ENCODE measurements around the gene DIS3L2.
"Not testable (repeated sequence)": the region's sequence is repeated elsewhere in the genome, so short reads cannot be mapped to it uniquely, and the experiment has no call there.

DIS3L2 gene

DNA sequence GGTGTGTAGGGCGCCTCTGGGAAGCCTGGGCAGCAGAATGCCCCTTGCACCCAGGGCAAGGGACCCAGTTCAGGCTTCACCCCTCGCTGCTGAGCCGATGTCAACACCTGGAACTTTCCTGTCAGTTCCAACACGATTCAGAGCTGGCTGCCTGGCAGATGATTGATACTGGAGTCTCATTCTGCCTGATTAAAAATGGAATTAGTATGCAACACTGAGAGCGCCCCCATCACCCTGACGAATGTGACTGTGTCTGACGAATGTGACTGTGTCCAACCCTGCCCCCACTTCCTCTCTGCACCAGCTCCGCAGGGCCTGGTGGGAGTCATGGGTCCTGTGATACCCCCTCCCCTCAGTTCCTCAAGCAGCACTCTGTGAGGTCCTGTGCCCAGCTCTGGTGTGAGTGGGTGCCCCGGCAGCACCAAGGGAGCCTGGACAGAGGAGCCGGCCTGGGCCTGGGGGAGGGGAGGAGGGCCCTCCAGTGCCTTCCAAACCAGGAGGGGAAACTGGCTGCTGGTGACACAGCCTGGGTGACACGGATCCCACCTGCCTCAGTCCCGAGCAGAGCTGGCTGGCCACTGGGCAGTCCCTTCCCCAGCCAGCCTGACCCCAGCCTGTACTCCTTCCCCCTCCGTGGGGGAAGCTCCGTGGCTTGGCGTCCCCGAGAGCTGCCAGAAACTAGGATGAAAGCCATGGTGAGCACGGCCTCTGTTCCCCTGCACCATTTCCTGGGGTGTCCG, 375.6 kb downstream of the DIS3L2 start:
- no peak for DNase-seq

DNA sequence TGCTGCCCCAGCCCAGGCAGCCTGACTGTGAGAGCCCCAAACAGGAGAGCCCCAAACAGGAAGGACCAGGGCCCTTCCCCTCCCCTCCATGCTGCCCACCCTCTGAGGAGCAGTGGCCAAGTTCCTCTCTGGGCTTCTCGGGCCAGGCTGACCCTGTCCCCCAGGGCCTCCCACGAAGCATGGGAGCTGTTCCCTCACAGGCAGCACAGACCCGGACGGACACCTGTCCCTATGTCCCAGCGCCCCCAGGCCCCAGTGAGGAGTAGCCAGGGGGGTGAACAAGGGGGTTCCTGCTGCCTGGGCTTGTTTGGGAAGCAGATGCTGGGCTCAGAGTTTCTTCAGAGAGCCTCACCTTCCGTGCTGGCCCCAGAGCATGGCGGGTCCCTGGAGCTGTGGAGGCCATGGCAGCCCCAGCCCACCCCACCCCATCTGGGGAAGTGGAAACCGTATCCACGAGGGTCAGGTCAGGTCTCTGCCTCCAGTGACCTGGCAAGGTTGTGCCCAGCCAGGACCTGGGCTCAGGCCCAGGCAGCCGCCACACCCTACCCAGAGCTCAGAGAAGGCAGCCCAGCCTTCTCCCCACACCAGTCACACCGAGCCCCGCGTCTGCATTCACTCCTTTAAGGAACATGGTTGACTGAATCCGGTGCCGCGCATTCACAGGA, 376.7 kb downstream of the DIS3L2 start:
- not testable (repeated sequence) for DNase-seq

DNA sequence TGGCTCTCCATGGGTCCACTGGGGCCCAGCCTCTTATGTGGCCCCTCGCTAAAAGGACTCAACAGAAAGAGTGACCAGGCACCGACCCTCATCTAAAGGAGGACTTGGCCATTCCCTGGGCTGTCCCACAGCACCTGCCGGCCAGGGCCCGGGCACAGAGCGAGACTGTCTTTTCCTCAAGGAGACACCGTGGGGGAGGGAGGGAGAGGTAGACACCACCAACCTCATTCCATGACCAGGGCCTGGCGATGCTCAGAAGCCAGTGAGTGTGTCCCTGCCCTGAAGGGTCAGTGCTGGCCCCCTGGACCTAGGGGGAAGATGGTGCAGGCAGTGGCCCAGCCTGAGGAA, 377.2 kb downstream of the DIS3L2 start:
- DNase-seq = no peak

DNA sequence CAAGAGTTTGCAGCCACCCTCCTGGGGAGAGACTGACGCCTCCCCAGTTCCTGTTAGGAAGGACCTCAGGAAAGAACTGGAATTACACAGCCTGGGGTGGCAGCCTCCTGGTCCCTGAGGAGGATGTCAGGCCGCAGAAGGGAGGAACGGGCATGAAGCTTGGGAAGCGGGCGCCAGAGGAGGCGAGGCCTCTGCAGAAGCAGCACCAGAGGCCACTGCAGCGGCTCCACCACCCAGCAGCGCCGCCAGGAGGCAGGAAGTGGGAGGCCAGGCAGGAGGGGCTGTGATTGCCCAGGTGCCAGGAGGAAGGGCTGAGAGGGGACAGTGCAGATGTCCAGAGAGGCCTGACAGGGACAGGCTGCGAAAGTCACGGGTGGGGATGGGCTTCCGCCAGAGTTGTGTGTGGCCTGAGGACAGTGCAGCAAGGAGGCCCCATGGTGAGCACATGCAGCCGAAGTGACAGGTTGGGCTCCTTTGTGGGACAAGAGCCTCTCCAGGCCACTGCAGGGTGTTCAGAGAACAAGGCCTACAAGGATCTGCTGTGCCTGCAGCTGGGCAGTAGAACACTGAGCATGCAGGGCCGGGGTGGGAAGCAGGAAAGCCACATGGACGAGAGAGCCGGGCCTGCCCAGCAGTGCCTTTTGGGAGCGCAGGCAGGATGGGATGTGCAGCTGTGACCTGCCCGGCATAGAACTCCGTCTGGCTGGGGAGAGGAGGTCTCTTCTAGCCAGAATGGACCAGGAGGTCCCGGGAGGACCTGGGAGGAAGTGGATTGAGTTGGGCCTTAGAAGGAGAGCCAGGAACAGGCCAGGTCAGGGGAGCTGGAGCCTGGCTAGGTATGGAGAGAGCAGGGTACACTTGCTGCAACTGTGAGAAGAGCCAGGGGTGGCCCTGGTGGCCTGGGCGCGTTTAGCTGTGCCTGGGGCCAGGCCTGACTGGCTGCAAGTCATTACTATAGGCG, 377.9 kb downstream of the DIS3L2 start:
- DNase-seq = no peak

DNA sequence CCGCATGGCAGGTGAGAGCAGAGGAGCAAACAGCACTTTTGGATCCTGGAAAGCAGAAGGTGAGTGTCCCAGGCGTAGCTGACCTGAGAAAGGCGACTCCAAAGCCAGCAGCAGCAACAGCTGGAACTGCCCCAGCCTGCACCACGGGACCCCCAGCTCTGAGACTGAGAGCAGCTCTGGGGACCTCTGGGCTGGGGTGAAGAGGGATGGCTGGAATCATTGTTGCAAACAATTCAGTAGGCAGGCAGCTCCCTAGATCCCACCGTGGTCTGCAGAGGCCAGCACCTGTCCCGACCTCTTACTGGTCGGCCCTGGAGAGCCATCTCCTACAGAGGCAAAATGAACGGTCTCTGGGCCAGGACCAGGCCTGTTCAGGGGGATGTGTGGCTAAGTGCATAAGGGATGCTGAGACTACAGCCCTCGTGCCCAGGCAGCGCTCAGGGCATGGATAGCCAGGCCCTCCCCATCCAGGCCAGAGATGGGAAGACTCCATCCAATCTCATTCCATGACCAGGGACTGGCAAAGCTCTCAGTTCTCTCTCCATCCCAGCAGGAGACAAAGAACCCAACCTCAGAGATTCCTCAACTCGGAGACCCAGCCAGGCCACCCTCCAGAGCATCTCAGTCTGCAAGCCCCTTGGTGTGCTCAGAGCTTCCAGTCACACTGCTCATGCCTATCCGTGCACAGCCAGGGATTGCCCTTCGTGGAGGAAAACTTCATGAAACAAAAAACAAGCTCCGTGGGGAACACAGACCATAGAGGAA, 378.8 kb downstream of the DIS3L2 start:
- no peak for DNase-seq

DNA sequence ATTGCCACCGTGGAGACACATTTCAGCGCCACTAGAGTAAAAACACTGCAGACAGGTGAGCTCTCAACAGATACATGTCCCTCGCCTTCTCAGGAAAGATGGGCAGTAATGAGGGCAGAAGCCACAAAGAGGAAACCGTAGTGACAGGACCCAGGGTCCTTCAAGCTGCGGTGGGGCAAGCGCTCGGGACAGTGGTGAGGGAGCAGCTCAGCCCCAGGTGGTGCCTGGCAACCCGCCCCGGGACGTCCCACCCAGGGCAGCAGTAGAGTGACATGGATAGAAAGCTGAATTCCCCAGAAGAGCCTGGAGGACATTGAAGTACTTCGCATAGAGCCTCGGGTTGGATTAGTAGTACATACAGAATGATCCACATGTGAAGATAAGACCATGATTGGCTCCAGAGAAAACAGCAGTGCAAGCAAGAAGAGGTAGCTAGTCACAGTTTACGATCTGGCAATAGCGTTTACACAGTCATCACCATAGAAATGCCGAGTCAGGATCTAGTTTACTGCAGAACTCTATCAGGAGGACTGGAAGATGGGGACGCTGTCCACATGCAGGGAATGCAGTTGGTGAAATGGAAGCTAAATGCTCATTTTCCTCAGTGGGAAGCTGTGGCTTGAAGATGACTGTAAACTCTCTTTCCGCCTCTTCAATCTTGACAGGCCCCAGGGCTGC, 379.7 kb downstream of the DIS3L2 start:
- no peak for DNase-seq

DNA sequence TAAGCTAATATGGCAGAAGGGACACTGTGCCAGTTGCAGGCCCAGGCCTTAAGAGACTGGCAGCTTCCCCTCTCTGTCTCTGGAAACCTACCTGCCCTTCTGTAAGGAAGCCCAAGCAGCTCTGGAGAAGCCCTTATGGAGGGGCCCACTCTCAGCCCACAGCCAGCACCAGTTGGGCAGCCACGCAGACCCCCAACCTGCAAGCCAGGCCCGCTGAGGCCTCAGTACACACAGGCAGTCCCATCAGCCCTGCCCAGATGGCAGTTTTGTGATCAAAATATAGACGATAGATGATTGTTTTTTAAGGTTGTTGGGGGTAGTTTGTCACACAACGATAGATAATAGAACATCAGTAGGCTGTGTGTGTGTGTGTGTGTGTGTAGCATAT, 380.2 kb downstream of the DIS3L2 start:
- DNase-seq = no peak

DNA sequence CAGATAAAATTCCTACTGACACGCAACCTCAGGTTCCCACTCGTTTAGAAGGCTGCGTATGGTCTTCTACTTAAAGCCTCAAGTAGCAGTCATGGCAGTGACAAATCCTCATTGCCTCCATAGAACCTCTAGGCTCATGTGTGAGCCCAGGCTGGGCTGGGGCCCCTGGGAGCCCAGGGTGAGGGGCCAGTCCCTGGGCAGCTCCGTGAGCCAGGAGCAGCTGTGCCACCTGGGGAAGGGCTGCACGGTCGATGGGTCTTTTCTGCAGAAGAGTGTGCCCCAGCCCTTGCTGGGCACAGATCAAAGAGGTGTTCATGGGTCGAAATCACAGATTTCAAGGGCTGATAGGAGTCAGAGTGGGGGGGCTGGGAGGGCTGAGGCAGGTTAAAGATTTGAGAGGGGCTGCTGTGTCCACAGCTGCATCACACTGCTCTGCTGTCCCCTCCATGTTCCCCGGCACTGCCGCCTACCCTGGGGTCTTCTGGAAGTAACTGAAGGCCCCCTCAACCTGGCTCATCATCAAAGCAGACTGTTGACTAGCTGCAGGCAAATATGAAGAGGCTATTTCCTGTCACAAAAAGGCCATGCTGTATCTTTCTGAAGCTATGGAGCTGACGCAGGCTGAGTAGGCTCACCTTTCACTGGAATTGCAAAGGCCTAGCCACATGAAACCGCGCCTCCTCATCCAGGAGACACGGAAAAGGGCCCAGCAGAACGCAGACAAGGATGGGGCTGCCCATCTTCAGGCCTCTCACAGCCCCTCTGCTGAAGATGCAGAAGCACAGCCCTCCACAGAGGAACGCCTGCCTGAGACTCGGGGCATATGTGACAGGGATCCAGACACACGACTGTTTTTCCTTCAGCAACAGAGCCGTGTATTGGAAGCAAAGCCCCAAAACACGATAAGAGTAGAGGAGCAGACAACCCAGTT, 381.4 kb downstream of the DIS3L2 start:
- no peak for DNase-seq

DNA sequence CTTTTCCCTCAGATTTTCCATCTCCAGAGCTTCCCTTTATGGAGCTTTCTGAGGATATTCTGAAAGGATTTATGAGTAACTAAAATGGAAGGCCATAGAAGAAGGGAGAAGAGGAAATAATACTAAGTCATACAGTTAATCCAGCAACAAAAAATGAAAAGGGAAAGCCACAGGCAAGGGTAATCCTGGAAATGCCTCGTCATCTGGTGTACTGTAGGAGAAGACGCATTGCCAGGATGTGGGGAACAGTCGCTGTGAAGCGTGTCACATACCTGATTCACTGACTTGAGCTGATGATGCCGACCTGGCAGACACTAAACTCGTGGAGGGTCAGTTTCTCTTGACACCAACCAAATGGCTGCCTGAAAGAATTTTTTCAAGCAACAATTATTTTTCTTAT, 382.3 kb downstream of the DIS3L2 start:
- no peak for DNase-seq

DNA sequence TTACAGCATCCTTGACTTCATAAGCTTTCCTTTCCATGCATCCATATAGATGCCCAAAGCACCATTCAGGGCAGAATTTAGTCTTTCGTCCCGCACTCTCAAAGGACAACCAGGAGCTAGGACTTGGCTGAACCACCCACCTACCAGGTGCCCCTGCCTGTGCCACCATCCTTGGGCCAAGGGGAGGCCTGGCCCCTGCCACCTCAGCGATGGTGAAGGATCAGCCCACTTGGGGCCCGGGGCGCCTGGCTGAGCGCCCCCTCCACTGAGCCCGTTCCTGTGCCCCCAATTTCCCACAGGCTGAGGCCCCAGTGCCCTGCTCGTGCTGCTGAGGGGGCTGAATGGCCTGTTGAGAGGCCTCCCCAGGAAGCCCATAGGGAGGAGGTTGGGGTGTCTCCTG, 383.7 kb downstream of the DIS3L2 start:
- no peak for DNase-seq

DNA sequence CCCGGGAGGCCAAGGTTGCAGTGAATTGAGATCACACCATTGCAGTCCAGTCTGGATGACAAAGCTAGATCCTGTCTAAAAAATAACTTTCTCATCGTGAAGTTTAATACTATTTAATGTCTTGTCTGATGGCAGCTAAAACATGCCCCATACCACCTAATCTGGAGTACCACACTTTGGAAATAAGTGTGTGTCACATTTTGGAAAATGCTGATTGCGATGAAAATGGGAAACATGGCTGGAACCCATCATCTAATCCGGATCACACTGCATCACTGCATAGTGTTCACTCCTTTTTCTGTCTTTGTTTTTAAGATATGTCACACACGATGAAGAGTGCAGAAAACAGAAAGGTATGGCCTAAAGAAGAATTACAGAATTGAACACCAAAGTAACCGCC, 385.9 kb downstream of the DIS3L2 start:
- DNase-seq = no peak

DNA sequence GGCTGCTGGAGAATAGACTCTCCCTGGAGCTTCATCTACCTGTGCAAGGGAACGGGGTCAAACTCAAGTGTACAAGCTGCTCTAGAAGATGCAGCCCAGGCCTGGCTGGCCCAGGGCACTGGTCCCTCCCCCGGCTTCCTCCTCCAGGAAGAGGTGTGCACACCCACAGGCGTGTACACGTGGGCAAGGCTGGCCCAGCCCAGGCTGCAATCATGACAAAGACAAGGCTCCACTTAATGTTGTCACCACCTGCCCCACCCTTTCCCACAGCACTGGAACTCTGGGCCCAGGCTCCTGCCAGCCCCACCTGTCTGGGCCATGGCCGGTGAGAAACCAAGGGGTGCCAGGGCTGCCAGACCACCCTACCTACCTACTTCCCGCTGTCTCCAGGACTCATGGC, 387.4 kb downstream of the DIS3L2 start:
- DNase-seq = no peak

DNA sequence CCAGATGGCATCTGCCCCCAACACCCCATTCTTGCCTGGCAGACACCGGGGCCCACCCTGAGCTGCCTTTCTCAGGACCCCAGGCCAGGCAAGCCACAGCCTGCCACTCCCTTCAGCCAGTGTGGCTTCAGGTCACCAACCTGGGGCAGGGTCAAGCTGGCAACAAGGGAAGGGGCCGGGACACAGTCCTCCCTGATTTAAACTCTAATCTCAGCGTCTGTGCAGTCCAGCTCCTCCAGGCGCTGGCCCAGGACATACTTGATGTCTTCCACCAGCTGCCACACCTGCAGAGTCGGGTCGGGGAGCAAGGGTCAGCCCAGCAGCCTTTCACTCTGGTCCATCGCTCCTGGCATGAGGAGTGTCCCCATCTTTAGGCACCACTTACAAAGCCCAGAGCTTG, 388.0 kb downstream of the DIS3L2 start:
- DNase-seq = no peak

DNA sequence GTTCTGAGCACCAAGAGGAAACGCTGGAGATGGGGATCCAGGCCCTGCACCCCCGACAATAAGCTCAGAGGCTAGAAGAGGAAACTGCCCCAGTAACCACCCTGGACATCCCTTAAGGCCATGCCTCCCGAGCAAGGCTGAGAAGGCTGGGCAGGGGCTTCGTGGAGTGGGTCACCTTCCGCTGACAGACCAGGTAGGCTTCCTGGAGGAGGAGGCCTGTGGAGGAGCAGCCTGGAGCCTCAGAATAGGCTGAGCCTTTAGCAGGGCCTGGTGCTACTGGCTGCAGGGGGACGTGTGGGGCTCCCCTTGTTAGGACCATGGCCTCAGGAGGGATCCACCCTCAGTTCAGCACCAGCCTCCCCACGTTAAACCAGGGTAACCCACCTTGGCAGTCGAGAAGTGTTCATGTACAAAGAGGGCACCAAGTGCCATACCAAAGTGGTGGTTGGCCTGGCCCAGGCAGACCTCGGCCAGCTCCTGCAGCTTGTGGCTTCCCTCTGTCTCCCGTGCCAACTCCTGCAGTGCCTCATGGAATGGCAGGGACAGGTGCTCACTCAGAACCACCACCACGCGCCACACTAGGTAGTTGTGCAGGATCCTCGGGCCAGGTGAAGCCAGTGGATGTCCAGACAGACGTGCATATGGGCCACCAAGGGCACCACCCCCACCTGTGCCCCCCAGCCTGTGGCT, 388.6 kb downstream of the DIS3L2 start:
- no peak for DNase-seq

DNA sequence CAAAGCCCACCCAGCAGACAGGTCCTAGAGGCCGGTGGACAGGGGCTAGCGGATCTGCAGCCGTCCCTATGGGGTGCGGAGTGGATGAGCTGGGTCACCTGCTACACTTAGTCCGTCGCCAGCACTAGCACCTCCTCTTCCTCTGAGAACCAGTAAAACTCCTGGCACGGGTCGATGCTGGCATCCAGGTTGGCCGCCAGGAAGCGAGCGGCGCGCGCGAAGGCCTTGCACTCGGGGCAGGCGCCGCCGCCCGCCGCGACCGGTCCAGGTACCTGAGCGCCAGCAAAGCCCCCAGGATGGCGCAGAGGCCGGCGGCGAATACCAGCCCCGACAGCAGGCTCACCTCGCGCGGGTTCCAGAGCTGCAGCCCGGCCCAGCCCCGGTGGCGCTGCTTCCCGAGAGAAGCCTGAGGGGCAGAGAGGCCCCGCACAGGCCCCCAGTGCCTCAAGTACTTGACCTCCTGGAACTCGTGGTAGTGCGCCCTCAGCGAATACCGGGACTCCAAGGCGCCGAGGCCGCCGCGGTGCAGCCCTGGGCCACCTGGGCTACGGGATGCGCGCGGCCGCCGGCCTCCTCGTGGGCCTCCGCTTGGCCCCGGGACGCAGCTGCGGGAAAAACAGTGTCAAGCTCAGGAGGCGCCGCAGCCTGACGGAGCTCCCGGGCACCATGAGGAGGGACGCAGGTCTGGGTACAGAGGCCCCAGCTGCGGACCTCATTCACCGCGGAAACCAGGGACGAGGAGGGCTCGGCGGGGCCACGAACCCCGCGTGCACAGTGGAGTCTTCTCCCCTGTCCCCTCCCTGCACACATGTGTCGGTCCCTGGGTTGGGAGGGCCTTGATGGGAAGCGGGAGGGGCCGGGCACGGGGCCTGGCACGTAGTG, 389.5 kb downstream of the DIS3L2 start:
- DNase-seq = no peak

DNA sequence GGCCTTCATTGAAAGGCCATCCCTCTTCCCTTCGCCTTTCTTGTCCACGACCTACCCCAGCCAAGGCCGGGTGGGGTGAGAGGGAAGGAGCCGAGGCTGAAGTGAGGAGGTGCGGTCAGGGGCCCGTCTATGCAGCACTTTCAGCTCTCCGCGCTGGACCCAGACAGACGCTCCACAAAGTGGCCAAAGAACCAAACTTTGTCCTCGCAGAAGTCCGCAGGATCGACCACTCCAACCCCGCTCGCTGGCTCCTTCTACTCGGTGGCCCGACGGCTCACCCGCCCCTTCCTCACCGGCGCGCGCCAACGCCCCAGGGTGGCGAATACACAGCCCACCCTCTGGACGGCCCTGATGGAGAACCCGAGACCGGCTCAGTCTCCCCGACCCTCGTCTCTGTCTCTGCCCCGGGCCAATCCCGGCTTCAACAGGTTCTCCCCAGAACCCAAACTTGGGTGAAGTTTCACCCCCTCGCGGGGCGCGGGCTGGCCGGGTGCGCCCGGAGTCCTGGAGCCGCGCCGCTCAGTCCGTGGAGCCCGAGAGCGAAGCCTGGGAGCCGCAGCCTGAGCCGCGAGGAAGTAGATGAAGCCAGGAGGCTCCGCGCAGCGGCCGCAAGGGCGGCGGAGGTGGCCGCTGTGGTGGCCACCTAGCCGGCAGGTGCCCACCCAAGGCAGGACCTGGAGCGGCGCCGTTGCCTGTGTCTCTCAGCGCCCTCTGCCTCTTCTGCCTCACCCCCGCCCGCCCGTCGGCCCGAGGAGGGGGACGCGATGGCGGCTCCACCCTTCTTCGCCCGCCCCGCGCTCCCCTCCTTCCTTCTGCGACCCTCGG, 390.4 kb downstream of the DIS3L2 start:
- no peak for DNase-seq

DNA sequence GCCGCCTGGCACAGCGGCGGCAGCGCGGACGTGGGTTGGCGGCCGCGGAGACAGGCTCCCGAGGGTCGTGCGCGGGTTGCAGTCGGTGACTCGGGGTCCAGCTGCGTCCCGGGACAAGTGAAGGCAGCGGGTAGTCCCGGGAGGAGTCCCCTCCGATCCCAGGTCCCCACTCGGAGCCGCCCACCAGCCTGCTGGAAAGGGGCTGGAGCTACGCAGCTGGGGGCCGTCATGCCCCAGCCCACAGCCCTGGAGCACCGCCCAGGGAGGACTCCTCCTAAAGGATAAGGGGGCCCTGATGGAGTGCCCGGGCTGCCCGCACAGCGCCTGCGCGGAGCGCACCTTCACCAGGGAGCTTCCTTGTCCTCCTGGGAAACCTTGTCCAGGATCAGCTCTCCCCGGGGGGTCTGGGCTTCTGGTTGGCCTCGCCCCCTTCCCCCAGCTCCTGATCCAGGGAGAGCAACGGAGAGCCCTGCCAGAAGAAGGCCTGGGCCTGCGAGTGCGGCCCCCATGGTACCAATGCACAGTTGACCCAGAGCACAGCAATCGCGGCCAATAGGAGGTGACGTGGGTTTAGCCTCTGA, 391.1 kb downstream of the DIS3L2 start:
- DNase-seq = no peak

DNA sequence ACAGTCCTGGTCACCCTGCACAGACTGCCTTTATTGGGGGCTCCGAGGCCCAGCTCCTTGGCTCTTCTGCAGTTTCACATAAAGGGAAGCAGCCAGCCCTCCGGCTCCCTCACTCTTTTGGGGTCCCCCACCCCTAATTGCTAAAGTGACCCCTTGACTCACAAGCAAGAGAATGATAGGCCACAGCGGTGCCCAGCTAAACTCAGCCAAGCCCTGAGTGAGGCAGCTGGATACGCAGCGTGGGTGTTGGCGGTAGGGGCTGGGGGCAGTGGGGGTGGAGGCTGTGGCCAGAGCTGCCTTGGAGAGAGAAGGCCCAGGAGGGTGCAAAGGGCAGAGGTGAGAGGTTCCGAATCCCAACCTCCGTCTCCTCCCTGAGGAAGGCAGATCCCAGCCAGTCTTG, 391.6 kb downstream of the DIS3L2 start:
- DNase-seq = no peak
